Hematopoietic multipotent progenitor cell treated with erythropoietin and hydrocortisone succinate and interleukin-3 and kit ligand, for 8 days (in vitro differentiated cells): Measurements from ENCODE around the gene PTPN9.
"Not testable (repeated sequence)": the region's sequence is repeated elsewhere in the genome, so short reads cannot be mapped to it uniquely, and the experiment has no call there.

Experiments used
- DNase-seq: peaks from one replicate; pipeline ENCODE4 v3.0.0-alpha.2; 2015

The PTPN9 gene

DNA sequence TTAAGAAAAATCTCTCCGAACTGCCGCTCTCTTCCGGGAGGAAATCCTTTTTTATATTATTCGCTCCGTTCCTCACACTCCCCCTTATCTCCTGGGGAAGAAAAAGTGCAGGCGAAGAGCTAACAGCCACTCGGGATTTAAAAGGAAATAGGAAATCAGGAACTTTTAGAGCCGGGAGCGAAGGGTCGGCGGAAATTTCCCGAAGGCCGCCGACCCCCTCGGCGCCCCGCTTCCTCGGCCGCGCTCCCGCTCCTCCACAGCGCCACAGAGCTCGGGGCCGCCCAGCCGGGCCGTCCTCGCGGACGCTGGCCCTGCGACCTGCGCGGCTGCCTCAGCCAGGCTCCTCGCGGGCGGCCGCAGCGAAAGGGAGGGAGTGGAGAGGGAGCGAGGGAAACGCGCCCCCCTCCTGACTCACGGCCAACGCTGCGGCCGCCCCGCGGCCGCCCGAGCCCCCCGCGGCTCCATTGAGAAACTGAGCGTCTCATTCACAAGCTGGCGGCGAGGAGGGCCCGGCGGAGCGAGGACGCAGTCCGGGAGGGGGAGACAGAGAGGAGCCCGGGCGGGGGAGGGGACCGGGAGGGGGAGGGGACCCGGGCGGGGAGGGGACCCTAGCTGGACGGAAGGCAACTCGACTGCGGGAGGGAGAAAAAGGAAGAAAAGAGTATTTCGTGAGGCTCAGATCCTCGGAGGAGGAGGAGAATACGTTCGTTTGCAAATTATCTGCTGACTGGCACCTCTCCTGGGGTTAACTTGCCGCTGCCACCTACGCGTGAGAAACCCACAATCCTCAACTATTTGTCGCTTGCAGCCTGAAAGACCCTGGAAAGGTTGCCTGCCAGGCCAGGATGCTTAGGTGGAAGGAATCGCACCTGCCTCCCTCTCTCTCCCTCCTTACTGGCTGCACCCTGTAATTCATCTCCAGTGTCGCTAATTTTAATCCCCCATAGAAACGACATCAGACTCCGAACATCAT lies at the start of gene PTPN9:
TSS of gene PTPN9 (minus strand) at position 368 of the 973 bp plus-strand sequence. CDS start 539 bp downstream, outside the sequence.
- peak; percentile 70 for DNase-seq

DNA sequence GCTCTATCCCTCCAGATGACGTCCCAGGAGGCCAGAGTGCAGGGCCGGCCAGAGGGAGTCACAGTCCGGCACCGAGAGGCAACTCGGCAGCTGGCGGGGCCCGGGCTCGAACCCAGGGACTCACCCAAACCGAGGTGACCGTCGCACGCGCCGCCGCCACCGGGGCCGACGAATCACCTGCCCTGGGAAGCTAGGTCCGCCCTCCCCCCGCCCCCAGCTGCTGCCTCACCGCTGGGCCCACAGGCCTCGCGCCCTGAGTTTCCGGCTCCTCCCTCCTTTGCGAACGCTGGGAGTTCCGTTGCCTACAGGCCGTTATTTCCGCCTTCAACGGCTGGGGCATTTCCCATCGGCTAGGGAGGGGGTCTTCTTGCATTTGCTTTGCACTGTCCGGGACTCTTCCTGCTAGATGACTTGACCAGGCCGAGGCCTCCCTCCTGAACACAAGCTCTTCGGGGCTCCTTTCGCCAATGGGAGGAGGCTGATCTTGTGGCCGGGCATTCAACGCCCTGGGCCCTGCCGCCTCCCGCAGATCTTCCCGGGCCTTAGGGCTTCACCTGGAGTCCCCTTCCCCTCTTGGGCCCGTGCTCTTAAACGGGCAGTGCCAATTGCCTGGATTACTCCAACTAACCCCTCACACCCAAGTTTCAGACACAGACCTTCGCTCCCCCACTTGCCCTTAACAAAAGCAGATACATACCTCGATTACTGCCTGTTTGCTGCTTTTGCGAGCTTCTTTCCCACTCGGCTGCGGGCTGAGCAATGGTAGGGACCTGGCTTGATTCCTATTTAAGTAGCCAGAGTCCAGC lies 46.6 kb upstream of the PTPN9 start, which contains the start of gene SNUPN:
TSS of gene SNUPN (minus strand) at position 184 of the 806 bp plus-strand sequence. CDS start 4,674 bp downstream, outside the sequence.
- DNase-seq: peak; percentile 93

DNA sequence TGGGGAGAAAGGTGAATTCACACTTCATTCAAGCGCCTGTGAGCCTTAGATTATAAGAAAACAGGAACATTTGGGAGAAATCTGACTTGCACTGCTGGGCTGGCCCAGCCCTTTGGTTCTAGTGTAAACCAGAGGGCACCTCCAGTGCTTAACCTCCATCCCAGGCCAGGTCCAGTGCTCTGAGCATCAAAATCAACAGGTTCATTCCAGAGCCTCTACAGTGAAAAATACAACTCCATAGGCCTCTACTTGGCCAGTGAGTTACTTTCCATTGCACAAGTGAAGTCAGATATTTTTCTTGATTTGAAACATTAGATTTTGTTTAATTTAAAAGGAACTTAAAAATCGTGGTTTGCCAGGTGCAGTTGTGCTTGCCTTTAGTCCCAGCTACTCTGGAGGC lies 43.4 kb upstream of the PTPN9 start:
- no peak for DNase-seq

DNA sequence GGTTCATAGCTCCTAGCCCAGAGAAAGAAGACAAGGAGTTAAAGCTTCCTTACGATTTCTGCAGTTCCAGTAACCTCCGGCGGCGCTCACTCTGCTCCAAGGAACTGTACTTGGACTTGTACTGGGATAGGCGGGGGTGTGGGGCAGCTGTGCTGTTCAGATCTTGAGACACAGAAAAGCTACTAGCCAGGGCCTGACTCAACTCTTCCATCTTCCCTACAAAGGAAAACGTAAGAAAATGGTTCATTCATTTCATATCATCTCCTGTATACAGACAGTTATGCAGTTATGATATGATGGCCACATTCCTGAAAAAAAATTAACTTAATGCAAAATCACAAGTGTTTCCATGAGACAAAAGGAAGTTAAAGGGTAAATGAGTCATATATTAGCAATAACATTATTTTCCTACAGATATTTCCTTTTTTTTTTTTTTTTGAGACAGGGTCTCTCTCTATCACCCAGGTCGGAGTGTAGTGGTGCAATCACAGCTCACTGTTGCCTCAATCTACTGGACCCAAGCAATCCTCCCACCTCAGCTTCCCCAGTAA lies 41.8 kb upstream of the PTPN9 start:
- peak; percentile 28 for DNase-seq

DNA sequence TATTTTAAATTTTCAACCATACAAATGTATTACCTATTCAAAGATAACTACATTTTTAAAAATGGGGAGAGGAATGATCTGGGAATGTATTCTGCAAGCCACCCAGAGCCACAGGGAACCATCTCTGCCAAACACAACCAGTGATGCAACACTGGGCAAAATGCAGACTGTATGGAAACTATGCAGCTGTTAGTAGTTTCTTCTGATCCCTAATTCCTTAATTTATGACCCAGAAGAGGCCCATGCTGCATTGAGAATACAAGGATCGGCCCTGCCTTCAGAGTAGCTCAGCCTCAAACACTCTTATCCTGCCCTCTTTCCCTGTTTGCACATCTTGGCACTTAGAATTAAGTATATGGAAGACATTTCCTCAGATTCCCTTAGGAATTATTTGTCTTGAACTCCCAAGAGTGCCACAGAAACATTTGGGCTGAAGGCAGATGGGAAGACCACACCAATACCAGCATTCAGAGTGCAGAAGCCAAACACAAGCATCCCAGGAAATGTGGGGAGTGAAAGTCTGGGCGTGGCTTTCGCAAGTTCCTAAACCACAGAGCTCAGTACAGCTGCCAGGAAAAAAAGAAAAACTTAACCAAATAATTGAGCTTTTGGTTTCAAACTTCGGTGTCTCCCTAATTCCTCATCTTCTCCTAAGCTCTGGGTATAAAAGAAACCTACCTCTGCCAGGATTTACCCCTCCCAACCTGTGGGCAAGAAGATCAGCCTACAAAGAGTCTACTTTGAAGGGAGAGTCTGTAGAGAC lies 41.1 kb upstream of the PTPN9 start:
- no peak for DNase-seq

DNA sequence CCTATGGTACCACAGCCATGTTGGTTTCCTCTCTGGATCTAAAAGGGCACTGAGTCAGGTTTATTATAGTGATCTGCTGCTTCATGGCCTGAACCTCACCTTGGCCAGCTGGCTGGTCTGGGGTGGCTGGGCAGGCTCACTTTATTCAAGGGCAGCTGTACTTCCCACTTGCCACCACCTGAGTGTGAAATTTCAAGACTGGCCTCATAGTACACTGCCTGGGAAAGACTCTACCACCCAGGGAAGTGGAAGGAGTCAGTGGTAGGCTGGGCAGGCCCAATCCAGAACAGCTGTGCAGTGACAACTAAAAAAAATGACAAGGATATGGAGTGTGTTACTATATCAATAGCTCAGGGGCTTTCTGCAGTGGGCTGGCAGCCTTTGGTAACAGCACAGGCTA lies 37.7 kb upstream of the PTPN9 start:
- DNase-seq: no peak

DNA sequence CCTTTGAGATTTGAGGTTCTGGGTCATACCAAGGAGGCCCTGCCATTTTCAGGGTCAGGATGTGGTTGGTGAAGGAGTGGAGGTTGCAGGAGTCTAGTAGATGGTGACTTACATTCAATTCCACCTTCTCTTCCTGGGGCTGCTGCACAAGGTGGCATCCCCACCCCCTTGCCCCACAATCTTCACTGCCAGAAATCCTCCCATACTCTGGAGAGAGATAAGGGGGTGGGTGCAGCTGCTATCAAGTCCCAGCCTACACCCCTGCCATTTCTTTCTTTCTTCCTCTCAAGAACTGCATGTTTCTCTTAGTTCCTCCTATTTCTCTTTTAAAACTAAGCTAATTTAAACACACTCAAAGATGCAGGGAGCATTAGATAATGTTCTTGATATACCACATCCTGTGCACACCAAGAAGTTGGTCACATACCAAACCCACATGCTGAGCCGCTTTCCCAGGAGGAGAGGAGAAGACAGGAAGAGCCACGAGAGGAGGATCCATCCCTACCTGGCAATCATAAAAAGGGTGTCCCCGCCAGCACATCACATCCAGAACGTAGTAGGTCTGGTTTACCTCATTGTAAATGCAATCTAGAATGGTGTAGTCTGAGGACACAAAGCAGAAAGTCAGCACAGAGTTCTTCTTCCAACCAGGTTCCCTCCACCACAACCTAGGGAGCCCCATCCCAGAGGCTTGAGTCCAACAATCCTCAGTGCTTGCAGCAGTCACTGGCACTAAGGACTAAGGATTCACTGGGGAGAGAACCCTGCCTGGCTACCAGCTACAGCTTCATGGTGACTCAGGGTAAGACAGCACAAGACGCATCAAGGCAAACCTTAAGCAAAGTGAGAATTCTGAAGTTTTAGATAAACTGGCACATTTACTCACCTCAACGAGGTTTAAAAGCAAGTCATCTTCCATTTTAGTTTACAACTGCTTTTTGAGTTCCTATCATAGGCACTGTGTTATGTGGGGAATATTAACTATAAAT lies 27.9 kb upstream of the PTPN9 start:
- DNase-seq: peak; percentile 96

DNA sequence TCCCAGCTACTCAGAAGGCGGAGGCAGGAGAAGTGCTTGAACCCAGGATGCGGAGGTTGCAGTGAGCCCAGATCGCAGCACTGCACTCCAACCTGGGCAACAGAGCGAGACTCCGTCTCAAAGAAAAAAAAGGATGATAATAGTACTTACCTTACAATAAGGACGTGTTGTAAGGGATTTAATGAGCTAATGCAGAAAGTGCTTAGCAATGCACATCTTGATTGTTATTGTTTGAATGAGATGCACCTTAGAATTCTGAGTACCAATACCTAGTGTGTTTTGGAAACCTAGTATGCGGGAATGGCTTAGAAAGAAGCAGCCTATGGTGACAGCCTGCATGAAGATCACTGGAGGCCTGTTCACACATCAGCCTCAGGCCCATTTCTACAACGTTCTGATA lies 26.9 kb upstream of the PTPN9 start:
- no peak for DNase-seq

DNA sequence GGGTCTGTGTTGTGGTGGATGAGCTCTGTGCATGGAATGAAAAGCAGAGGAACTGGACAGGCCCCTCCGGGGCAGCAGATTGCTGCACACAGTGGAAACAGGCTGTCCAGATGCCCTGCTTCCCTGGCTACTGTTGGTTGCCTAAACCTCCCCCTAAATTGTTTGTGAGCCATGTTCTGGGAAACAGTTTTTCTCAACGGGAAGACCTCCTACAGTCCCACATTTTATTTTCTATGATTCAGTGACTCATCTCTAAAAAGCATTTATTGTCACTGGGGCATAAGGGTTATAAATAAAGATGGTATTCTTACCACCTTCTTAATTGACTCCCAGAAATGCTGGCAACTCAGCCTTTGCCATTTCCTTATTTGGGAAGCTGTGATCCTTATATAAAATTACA lies 20.3 kb upstream of the PTPN9 start:
- no peak for DNase-seq

DNA sequence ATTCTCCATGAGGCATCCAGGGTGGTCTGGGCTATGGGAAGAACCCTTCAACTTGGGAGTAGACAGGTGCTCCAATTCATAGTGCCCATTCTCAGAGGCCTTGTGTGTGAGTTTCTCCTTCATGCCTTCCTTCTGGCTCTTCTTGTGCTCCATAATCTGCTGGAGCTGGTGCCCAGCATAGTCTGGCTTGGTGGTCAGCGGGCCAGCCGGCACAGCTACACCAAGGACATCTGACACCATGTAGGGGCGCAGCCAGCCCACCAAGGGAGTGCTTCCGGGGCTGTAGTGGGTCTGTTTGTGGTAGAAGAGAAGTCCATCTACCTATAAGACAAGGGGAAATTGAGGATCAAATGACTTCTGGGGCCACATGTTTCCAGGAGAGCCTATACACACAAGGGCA lies 19.2 kb upstream of the PTPN9 start:
- DNase-seq: no peak

DNA sequence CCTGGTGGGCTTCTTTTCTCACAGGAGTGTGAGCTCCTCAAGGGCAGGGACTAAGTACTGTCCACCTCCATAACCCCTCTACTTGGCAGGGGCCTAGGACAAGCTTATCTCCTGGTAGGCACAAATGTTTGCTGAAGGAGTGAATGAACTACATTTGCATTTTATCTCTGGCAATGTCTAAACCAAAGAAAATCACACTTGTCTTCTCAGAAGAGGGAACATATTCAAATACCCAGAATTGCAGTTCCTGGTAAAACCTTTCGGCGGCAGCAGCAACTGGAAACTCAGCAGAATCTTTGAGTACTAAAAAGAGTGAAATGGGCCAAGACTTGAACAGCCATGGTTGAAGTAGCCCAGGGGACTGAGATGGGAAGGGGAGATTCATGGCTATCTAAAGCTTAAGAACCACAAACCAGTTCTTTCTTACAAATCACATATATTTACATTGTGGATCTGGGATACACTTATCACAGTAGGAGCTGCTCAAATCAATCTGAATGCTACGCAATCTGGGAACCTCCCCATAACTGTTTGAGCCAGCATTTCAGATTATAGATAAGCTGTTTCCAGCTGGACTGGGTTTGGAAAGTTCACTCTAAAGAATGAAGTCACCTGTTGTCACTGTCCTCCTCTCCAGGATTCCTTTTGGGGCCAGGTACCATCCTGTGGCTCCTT lies 18.7 kb upstream of the PTPN9 start:
- peak; percentile 92 for DNase-seq

DNA sequence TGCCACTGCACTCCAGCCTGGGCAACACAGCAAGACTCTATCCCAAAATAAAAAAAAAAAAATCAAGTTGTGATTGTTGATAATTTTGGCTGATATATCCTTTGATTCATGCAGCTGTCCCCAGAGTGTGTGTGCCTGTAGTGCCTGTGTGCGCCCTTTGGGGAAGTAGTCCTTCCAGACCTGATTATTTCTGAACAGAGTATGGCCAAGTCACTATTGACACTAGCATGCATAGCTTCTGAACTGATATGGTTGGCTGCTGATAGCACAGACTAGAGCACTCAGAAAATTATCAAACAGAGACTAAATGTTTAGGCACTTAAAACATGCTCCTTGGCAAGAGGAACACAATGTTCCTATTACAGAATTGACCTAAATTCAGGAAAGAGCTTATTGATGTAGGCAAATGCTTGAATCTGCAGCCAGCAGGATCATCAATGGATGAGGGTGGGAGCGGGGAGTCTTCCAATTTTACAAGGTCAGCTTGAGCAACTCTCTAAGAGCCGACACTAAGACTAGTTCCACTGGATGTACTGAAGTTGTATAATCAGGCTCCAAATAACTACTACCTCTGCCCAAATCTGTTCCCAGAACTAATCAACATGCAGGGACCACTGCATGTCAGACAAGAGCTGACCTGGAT lies 17.7 kb upstream of the PTPN9 start:
- DNase-seq: no peak

DNA sequence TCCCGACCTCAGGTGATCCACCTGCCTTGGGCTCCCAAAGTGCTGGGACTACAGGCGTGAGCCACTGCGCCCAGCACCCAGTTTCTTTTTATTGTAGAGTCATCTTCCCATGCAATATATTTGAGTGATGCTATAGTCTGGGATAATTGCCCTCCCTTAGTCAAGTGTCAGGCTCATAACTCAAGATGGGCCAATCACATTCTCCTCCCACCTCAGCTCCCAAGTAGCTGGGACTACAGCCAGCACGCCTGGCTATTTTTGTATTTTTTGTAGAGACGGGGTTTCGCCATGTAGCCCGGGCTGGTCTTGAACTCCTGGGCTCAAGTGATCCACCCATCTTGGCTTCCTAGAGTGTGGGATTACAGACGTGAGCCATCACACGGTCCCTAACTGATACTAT lies 15.2 kb upstream of the PTPN9 start:
- no peak for DNase-seq

DNA sequence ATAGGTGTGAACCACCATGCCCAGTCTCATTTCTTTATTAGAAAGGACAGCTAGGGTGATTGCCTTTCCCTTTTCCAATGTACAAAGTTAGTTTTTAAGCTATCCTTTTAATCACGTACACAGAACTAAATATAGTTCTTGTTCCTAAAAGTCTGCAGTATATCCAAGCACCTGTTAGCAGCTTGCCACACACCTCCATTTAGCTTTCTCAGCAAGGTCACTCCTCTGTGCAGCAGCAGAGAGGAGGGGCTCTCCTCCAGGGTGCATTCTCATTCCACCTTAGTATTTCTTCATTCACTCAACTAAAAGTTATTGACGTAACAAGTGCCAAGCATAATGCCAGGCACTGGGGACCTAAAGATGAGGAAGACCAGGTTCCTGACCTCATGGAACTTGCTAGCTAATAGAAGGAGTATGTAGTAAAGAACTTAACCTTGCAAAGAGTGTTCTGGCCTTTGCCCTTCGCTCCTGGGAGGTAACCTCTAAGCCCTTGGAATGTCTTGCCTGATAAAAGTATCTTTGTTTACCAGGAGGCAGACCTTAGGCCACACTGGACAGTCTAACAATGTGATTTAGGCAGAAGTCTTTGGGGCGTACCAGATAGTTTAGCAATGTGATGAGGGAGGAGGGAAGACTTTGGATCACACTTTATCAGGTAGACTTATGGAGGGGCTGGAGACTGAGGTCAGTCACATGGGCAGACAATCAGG lies 12.7 kb upstream of the PTPN9 start:
- peak; percentile 50 for DNase-seq

DNA sequence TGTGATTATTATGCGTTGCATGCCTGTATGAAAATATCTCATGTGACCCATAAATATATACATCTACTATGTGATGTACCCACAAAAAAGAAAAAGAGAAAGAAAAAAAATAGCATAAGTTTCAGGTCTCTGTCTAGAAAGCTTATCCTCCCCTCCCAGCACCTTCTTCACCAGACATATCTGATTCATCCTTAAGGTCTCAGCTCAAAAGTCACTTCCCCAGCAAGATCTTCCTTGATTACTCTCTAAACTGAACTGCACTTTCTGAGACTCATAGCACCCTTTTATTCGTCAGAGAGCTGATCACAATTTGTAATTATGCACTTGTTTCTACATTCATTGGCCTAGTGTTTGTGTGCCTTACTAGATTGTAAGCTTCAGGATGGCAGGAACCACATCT lies 11.1 kb upstream of the PTPN9 start:
- DNase-seq: peak; percentile 48

DNA sequence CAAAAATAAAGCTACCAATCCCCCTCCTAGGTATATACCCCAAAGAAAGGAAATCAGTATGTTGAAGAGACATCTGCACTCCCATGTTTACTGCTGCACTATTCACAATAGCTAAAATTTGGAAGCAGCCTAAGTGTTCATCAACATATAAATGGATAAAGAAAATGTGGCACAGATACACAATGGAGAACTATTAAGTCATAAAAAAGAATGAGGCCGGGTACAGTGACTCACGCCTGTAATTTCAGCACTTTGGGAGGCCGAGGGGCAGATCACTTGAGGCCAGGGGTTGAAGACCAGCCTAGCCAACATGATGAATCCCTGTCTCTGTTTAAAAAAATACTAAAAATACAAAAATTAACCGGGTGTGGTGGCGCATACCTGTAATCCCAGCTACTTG lies 10.0 kb upstream of the PTPN9 start:
- no peak for DNase-seq

DNA sequence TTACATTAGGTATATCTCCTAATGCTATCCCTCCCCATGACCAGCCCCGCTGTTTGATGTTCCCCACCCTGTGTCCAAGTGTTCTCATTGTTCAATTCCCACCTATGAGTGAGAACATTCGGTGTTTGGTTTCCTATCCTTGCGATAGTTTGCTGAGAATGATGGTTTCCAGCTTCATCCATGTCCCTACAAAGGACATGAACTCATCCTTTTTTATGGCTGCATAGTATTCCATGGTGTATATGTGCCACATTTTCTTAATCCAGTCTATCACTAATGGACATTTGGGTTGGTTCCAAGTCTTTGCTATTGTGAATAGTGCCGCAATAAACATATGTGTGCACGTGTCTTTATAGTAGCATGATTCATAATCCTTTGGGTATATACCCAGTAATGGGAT lies 7.3 kb upstream of the PTPN9 start:
- not testable (repeated sequence) for DNase-seq

DNA sequence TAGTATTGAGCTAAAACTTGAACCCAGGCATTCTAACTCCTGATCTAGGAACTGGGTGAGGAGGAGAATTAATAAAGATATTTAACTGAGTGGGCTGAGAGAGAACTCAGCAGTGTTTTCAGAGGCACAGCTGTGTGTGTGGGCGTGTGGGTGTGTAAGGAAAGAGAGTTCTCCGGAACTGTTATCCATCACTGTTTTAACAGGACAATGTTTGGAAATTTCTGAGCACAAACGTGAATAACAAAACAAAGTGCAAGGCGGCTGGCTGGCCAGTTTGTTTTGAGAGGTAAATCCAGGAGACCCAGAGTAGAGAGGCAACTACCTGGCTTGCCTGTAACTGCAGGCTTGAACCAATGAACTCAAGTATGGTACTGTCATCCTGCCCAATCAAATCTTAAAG lies 5.0 kb upstream of the PTPN9 start:
- no peak for DNase-seq

DNA sequence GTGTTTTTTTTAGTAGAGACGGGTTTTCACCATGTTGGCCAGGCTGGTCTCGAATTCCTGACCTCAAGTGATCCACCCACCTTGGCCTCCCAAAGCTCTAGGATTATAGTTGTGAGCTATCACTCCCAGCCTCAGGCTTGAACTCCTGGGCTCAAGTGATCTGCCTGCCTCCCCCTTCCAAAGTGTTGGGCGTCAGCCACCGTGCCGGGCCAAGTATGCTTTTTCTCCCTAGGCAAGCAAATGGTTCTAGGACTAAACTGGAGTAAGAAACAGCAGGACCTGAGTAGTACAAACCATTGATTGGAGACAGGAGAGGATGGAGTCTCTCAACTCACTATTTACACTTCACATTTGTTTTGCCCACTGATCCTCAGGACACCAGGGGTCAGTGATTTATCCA lies 4.6 kb upstream of the PTPN9 start:
- DNase-seq: no peak

DNA sequence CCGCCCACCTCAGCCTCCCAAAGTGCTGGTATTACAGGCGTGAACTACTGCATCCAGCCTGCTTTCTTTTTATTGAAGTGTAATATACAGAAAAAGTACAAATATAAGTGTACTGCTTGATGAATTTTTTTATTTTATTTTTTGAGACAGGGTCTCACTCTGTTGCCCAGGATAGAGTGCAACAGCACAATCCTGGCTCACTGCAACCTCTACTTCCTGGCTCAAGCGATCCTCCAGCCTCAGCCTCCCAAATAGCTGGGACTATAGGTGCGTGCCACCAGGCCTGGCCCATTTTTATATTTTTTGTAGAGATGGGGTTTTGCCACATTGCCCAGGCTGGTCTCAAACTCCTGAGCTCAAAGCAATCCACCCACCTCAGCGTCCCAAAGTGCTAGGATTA lies 3.8 kb upstream of the PTPN9 start:
- DNase-seq: not testable (repeated sequence)
